RWPE1 (cell line): ENCODE data around the gene TMEM47.

Experiments used
- CTCF ChIA-PET: fragments of 350-600 bp; sonication (Branson Sonifier 250); formaldehyde crosslinking; extraction: SDS; loops from one replicate; lab custom pipeline; 2021; lab: Yijun Ruan, JAX
- POLR2A ChIA-PET: fragments of 400-600 bp; formaldehyde crosslinking; extraction: SDS; loops from one replicate; lab custom pipeline; 2020; ENCODE audit warnings: antibody characterized with exemption; ENCODE audit not compliant: low non-redundant PET; lab: Yijun Ruan, JAX
- DNase-seq: peaks from one replicate; pipeline ENCODE4 v3.0.0; 2012; ENCODE audit warnings: low spot score
- H3K27ac ChIP-seq: fragments of 450-650 bp; 2 replicates; pipeline ENCODE4 v1.5.1; 2017
- TF ChIP-seq, protein P1 (sequence below): fragments of 450-650 bp; conservative IDR thresholded peaks from 2 replicates; pipeline ENCODE4 v1.5.1; 2017; ENCODE audit warnings: low read depth, mild to moderate bottlenecking

TMEM47 gene

GRCh38 chrX:34632384-34632783 lies 24.7 kb downstream of the TMEM47 start:
- CTCF ChIA-PET, result no interaction called here
- no peak overlapping the region for H3K27ac ChIP-seq
- DNase-seq, result no peak
- POLR2A ChIA-PET, result no interaction called here
- TF ChIP-seq, protein P1, sequence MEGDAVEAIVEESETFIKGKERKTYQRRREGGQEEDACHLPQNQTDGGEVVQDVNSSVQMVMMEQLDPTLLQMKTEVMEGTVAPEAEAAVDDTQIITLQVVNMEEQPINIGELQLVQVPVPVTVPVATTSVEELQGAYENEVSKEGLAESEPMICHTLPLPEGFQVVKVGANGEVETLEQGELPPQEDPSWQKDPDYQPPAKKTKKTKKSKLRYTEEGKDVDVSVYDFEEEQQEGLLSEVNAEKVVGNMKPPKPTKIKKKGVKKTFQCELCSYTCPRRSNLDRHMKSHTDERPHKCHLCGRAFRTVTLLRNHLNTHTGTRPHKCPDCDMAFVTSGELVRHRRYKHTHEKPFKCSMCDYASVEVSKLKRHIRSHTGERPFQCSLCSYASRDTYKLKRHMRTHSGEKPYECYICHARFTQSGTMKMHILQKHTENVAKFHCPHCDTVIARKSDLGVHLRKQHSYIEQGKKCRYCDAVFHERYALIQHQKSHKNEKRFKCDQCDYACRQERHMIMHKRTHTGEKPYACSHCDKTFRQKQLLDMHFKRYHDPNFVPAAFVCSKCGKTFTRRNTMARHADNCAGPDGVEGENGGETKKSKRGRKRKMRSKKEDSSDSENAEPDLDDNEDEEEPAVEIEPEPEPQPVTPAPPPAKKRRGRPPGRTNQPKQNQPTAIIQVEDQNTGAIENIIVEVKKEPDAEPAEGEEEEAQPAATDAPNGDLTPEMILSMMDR, result no peak

DNA sequence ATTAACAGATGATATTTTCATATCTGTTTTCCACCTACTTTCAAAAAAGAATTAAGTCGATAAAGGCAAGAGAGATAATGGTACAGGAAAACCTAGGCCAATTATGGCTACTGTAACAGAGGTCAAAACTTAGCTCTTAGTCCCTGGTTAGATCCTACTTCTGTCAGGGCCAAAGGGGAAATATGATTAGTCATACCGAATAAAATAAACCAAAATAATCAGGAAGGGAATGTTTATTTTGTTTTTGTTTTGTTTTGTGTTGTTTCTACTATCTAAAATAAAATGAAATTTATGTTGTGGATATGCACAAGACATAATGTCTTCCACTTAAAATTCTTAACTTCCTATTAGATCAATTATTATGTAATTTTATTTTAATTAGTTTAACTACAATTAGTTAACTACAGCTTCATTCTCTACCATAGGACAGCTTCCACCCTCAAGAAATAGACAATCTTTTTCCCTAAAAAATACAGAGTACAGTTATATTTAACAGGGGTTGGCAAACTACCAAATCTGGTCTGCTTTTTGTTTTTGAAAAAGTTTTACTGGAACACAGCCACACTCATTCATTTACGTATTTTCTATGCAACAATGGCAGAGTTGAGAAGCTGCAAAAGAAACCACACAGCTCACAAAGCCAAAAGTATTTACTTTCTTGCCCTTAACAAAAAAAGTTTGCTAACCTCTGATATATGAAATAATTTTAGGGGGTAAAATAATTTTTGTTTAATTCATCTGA lies 25.4 kb downstream of the TMEM47 start:
- no peak overlapping the region for H3K27ac ChIP-seq
- ChIA-PET POLR2A (no interaction called here), CTCF (no interaction called here)
- TF ChIP-seq, protein P1, result no peak
- DNase-seq, result no peak

DNA sequence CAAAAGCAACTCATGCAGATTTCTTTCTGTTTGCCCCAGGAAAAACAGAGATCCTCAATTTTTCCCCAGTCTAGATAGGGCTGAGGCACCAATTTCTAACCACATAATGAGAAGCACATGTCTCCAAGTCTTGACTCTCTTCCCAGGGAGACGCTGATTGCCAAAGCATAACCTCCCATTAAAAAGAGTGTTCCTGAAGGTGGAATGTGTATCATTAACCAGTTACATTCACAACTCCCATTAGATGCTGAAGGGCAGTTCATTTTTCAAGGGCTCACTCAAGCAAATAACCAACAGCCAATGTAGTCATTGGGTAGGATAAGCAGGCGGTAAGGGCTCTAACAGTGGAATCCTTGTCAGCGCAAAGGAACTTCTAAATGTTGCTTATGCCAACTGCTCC lies 27.5 kb downstream of the TMEM47 start:
- ChIA-PET CTCF (no interaction called here), POLR2A (no interaction called here)
- H3K27ac ChIP-seq, result no peak overlapping the region
- TF ChIP-seq, protein P1, result no peak
- DNase-seq, result no peak

GRCh38 chrX:34624416-34624815 lies 32.7 kb downstream of the TMEM47 start:
- TF ChIP-seq, protein P1, result no peak
- H3K27ac ChIP-seq, result no peak overlapping the region
- ChIA-PET POLR2A (no interaction called here), CTCF (no interaction called here)
- no peak for DNase-seq

DNA sequence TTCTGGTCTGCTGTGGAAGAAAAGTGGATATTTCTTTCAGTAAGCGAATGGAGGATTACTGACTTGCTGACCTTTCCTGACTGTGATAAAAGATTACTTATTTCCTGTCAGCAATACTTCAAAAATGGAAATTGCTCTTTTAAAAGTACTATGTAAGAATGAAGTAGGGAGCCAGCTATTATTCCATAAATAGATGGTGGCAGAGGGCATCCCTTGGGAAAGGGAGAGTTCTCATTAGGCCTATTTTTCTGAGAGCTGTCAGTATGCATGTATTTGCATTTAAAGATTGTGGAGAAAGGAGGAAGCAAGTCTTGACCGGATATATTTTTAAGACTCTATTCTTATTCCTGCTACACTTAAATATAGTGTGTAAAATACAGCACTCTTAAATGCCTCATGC lies 37.2 kb downstream of the TMEM47 start:
- ChIA-PET CTCF (no interaction called here), POLR2A (no interaction called here)
- DNase-seq, result no peak
- H3K27ac ChIP-seq, result no peak overlapping the region
- TF ChIP-seq, protein P1, result no peak

- no peak for DNase-seq
- no peak overlapping the region for H3K27ac ChIP-seq
- ChIA-PET CTCF (no interaction called here), POLR2A (no interaction called here)
- TF ChIP-seq, protein P1, result no peak
Observed at GRCh38 chrX:34612036-34612435, 45.0 kb downstream of the TMEM47 start.
